ENCODE results near the gene CERS2. TPM values are rescaled to one million over a fixed set of nuclear protein-coding genes. Genes with fewer than 3 reads are reported as not detected.

CERS2 gene
- total and polyA plus RNA-seq, 2 of the 13 experiments (the other 11 are each of a cell fraction or from before 2014, with no cell fraction given), result 269 to 298 TPM

GRCh38 chr1:150979092-150980056 lies 4.7 kb upstream of the CERS2 start (continued):
- no peak for TF ChIP-seq BCLAF1 (IDR thresholded peaks at IDR 0.05)
- no peak for TF ChIP-seq NR1H2 (CRISPR knock-in tag; IDR thresholded peaks at IDR 0.05; ENCODE audit: borderline replicate concordance, low read depth)
- TF ChIP-seq, protein P1, sequence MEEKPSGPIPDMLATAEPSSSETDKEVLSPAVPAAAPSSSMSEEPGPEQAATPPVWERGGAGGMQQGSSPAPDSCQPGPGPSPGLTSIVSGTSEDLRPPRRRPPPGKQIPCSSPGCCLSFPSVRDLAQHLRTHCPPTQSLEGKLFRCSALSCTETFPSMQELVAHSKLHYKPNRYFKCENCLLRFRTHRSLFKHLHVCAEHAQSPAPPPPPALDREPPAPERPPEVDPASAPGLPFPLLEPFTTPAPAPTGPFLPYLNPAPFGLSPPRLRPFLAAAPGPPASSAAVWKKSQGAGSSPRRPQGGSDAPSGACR (CRISPR knock-in tag; IDR thresholded peaks at IDR 0.05), result no peak
- no peak for TF ChIP-seq ATF4 (CRISPR knock-in tag; IDR thresholded peaks at IDR 0.05)
- TF ChIP-seq, protein P2, sequence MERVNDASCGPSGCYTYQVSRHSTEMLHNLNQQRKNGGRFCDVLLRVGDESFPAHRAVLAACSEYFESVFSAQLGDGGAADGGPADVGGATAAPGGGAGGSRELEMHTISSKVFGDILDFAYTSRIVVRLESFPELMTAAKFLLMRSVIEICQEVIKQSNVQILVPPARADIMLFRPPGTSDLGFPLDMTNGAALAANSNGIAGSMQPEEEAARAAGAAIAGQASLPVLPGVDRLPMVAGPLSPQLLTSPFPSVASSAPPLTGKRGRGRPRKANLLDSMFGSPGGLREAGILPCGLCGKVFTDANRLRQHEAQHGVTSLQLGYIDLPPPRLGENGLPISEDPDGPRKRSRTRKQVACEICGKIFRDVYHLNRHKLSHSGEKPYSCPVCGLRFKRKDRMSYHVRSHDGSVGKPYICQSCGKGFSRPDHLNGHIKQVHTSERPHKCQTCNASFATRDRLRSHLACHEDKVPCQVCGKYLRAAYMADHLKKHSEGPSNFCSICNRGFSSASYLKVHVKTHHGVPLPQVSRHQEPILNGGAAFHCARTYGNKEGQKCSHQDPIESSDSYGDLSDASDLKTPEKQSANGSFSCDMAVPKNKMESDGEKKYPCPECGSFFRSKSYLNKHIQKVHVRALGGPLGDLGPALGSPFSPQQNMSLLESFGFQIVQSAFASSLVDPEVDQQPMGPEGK (CRISPR knock-in tag; IDR thresholded peaks at IDR 0.05), result peak; percentile 70
- TF ChIP-seq MED8 (CRISPR knock-in tag; IDR thresholded peaks at IDR 0.05; ENCODE audit: insufficient replicate concordance), result no peak
- TF ChIP-seq ZFAT (CRISPR knock-in tag; conservative IDR thresholded peaks at IDR 0.05), result no peak
- no peak for TF ChIP-seq ZNF367 (CRISPR knock-in tag; IDR thresholded peaks at IDR 0.05; ENCODE audit: borderline replicate concordance)
- TF ChIP-seq ZNF83 (CRISPR knock-in tag; IDR thresholded peaks at IDR 0.05; ENCODE audit: borderline replicate concordance), result no peak
- no peak for TF ChIP-seq ETS1 (CRISPR knock-in tag; IDR thresholded peaks at IDR 0.05)
- TF ChIP-seq SMAD3 (CRISPR knock-in tag; IDR thresholded peaks at IDR 0.05), result peak; percentile 72; the same call in 1 of the 2 replicates
- TF ChIP-seq ELK4 (CRISPR knock-in tag; IDR thresholded peaks at IDR 0.05; ENCODE audit: borderline replicate concordance), result no peak
- TF ChIP-seq ZNF562 (CRISPR knock-in tag; IDR thresholded peaks at IDR 0.05; ENCODE audit: borderline replicate concordance), result no peak
- no peak for TF ChIP-seq BRD4 (CRISPR knock-in tag; IDR thresholded peaks at IDR 0.05)
- TF ChIP-seq WIZ (CRISPR knock-in tag; IDR thresholded peaks at IDR 0.05), result no peak
- TF ChIP-seq SOX13 (IDR thresholded peaks at IDR 0.05), result no peak
- TF ChIP-seq SOX13 (CRISPR knock-in tag; conservative IDR thresholded peaks at IDR 0.05 in 1 of 2, IDR thresholded peaks at IDR 0.05 in 1 of 2), result peak in 1 of 2 experiments; percentile 17; a peak in 1 of 4 replicates
